GM12801 (cell line): ENCODE results near the gene PNP.

Experiments
- CTCF ChIP-seq: IDR thresholded peaks from one replicate; pipeline ENCODE4 v1.5.1; 2011; ENCODE audit warnings: control low read depth; ENCODE audit not compliant: insufficient read length; ENCODE audit errors: extremely low read depth

Gene PNP

GRCh38 chr14:20428802-20429201, 40.4 kb upstream of the PNP start:
- no peak for TF ChIP-seq CTCF

GRCh38 chr14:20429801-20430669, 39.2 kb upstream of the PNP start:
- no peak for TF ChIP-seq CTCF

- no peak for TF ChIP-seq CTCF
Measured at GRCh38 chr14:20434701-20435581, 34.3 kb upstream of the PNP start.

GRCh38 chr14:20435582-20436362, 33.4 kb upstream of the PNP start, which contains the start of gene KLHL33:
Gene KLHL33, minus strand, starts transcription at chr14:20436166. Its CDS starts 355 bp downstream, at chr14:20435811.
- TF ChIP-seq CTCF: no peak

- TF ChIP-seq CTCF: no peak
Measured at GRCh38 chr14:20436363-20436755, 32.8 kb upstream of the PNP start.

- no peak for TF ChIP-seq CTCF
Measured at GRCh38 chr14:20438664-20439063, 30.5 kb upstream of the PNP start.
